Erythroblast (primary cell): ENCODE results near the gene PLPP7.

Experiments used
- GATA1 ChIP-seq: IDR thresholded peaks from 2 replicates; pipeline ENCODE4 v1.6.1; 2011; ENCODE audit warnings: low read depth, mild to moderate bottlenecking, control low read depth, low read length, moderate library complexity
- POLR2A ChIP-seq: IDR thresholded peaks from 2 replicates; pipeline ENCODE4 v1.6.1; 2011; ENCODE audit warnings: mild to moderate bottlenecking, low read length

DNA sequence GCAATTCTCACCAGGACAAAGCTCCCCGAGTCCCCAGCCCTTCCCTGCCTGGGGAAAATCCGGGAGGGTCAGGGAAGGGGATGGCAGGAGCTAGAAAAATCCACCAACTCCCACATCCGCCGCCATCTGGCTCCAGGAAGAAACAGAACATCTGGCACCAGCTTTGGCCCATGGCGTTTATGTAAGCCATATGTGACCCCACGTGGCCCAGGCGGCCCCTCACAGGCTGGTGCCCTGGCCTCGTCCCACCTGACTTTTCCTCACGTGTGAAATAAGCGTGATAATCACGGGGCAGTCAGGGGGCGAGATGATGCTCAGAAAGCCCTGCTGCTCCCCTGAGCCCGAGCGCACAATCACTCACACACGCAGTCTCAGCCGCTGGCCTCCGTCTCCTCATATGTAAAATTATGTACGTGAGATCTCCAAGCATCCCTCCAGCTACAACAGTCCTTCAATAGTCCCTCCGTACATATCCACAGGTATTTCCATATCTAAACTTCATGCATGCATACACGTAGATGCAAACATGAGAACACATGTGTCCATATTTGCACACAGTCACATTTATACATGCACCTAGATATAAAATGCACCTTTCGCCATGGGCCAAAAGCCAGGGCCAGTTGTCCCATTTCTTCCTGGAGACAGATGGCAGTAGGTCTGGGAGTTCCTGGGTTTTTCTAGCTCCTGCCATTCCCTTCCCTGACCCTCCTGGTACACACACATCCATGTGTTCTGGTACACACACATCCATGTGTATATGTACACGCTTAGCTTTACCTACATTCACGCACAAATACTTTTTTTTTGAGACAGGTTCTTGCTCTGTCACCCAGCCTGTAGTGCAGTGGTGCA is 28.9 kb downstream of the PLPP7 start:
- no peak for TF ChIP-seq POLR2A
- no peak for TF ChIP-seq GATA1
